B cell (primary cell): ENCODE results near the gene LRTM2. TPM values are rescaled to one million over a fixed set of nuclear protein-coding genes. Genes with fewer than 3 reads are reported as not detected.

Experiments used
- ATAC-seq: fragments of 200-7000 bp; cut with Tn5 transposase; one replicate; pipeline ENCODE4 v1.10.0; 2021; ENCODE audit warnings: low read depth, mild to moderate bottlenecking, moderate number of reproducible peaks, moderate library complexity
- CTCF ChIA-PET: fragments of 350-600 bp; sonication (Branson Sonifier 250); formaldehyde crosslinking; loops from one replicate; lab custom pipeline; 2021; ENCODE audit warnings: antibody characterized with exemption, inconsistent platforms; lab: Charles Lee
- POLR2A ChIA-PET: fragments of 350-600 bp; sonication (Branson Sonifier 250); formaldehyde crosslinking; loops from one replicate; lab custom pipeline; 2021; ENCODE audit warnings: antibody characterized with exemption; lab: Charles Lee
- DNase-seq: peaks from one replicate; pipeline ENCODE4 v3.0.0; 2013
- H2AFZ ChIP-seq: 2 replicates; pipeline ENCODE4 v1.6.1; 2012; ENCODE audit warnings: mild to moderate bottlenecking, low read depth, low read length; ENCODE audit not compliant: insufficient read depth, poor library complexity, severe bottlenecking
- H3K27ac ChIP-seq, 2 donors: 1 replicate in 1 of 2; 2 replicates in 1 of 2; pipeline ENCODE4 v1.5.1; 2012 to 2013; ENCODE audit warnings: low read length in 2 of 2, mild to moderate bottlenecking in 2 of 2, moderate library complexity in 1 of 2
- H3K27me3 ChIP-seq, 4 experiments: fragments of 200-600 bp in 1 of 4; sonication (generic) in 1 of 4; replicated peaks in 1 of 4; 1 replicate in 2 of 4; 2 replicates in 2 of 4; pipeline versions ENCODE4 v1.6.1 to v1.7.0; 2013 to 2016; ENCODE audit warnings: low read length in 3 of 4, mild to moderate bottlenecking in 2 of 4, mixed read lengths in 1 of 4, moderate library complexity in 1 of 4; ENCODE audit not compliant: insufficient read depth in 4 of 4, control insufficient read depth in 3 of 4; ENCODE audit errors: control extremely low read depth in 1 of 4
- H3K36me3 ChIP-seq, 2 experiments: replicated peaks in 1 of 2; 1 replicate in 1 of 2; 2 replicates in 1 of 2; pipeline versions ENCODE4 v1.6.1 to v1.7.1; 2013; ENCODE audit warnings: low read length in 1 of 2; ENCODE audit not compliant: insufficient read depth in 2 of 2, control insufficient read depth in 1 of 2; ENCODE audit errors: control extremely low read depth in 1 of 2, extremely low read depth in 1 of 2
- H3K4me1 ChIP-seq, 2 donors: fragments of 200-600 bp in 1 of 2; sonication (generic) in 1 of 2; 1 replicate in 1 of 2; 2 replicates in 1 of 2; pipeline versions ENCODE4 v1.5.1 to v1.6.1; 2013 to 2017; ENCODE audit warnings: low read length in 2 of 2; ENCODE audit not compliant: control insufficient read depth in 2 of 2, insufficient read depth in 2 of 2
- H3K4me2 ChIP-seq: replicated peaks from 2 replicates; pipeline ENCODE3; 2012; ENCODE audit warnings: mild to moderate bottlenecking, low read depth, low read length; ENCODE audit not compliant: poor library complexity, severe bottlenecking
- H3K4me3 ChIP-seq, 5 experiments: fragments of 200-600 bp in 1 of 5; sonication (generic) in 1 of 5; 1 replicate in 3 of 5; 2 replicates in 2 of 5; pipeline versions ENCODE4 v1.5.1 to v1.7.0; 2011 to 2016; ENCODE audit warnings: low read length in 4 of 5, mild to moderate bottlenecking in 4 of 5, low read depth in 2 of 5, control low read depth in 1 of 5, moderate library complexity in 1 of 5; ENCODE audit not compliant: insufficient read depth in 1 of 5; ENCODE audit errors: control extremely low read depth in 1 of 5, extremely low read depth in 1 of 5
- H3K79me2 ChIP-seq: fragments of 200-600 bp; sonication (generic); one replicate; pipeline ENCODE4 v1.6.0; 2016; ENCODE audit warnings: low read length; ENCODE audit not compliant: control insufficient read depth, insufficient read depth
- H3K9ac ChIP-seq: fragments of 200-600 bp; sonication (generic); 2 replicates; pipeline ENCODE4 v1.6.1; 2017; ENCODE audit warnings: mild to moderate bottlenecking, low read length, moderate library complexity
- H3K9me3 ChIP-seq, 3 donors: one replicate each; pipeline versions ENCODE4 v1.6.1 to v1.7.1; 2013; ENCODE audit warnings: low read length in 2 of 3; ENCODE audit not compliant: control insufficient read depth in 2 of 3, insufficient read depth in 1 of 3; ENCODE audit errors: control extremely low read depth in 1 of 3
- H4K20me1 ChIP-seq: 2 replicates; pipeline ENCODE4 v1.6.0; 2012; ENCODE audit warnings: mild to moderate bottlenecking, low read length; ENCODE audit not compliant: insufficient read depth, control insufficient read depth, poor library complexity, severe bottlenecking
- H3K27ac Mint-ChIP-seq: one replicate; pipeline ENCODE4 v1.8.0; 2021; ENCODE audit warnings: mixed read lengths
- H3K27me3 Mint-ChIP-seq: one replicate; pipeline ENCODE4 v1.8.0; 2021; ENCODE audit warnings: mixed read lengths
- H3K4me1 Mint-ChIP-seq: one replicate; pipeline ENCODE4 v1.8.0; 2021; ENCODE audit warnings: mixed read lengths
- H3K4me3 Mint-ChIP-seq: one replicate; pipeline ENCODE4 v1.8.0; 2021; ENCODE audit warnings: mixed read lengths
- H3K9me3 Mint-ChIP-seq: one replicate; pipeline ENCODE4 v1.8.0; 2022; ENCODE audit warnings: mixed read lengths; ENCODE audit not compliant: insufficient read depth
- CTCF ChIP-seq: fragments of 200-600 bp; IDR thresholded peaks from one replicate; pipeline ENCODE4 v1.8.0; 2022; ENCODE audit warnings: antibody characterized with exemption, mild to moderate bottlenecking
- EZH2 ChIP-seq: IDR thresholded peaks from 2 replicates; pipeline ENCODE4 v1.6.1; 2012; ENCODE audit warnings: borderline replicate concordance, low read depth, mild to moderate bottlenecking, moderate library complexity, low read length; ENCODE audit not compliant: insufficient read depth, poor library complexity, severe bottlenecking
- WGBS: methylation state at CpG from one replicate; pipeline ENCODE4 v1.1.5; 2013; ENCODE audit warnings: missing lambda C conversion rate; ENCODE audit not compliant: insufficient coverage; 5-methylcytosine and 5-hydroxymethylcytosine counted together
- intact Hi-C: fragments of 100-400 bp; cut with micrococcal nuclease; formaldehyde crosslinking; loops from one replicate; pipeline ENCODE4 v1.10.0; 2022
- polyA plus RNA-seq: library from polyadenylated mRNA; depleted of rRNA; stranded (reverse); fragments of >200 nt; gene quantifications from 2 replicates; pipeline ENCODE4 v1.2.3, GENCODE V29; 2012
- total RNA-seq, 2 donors: library from RNA; stranded (reverse); fragments of 120-200 nt in 1 of 2; gene quantifications; 1 replicate in 1 of 2; 2 replicates in 1 of 2; pipeline versions ENCODE4 v1.2.3 to v1.2.4, GENCODE V29; 2013 to 2022

LRTM2 gene
- total and polyA plus RNA-seq, 2 donors (not counting 1 experiment from before 2014, with no cell fraction given) = not detected

- intact Hi-C loops = no loop called here
- CTCF ChIA-PET = interaction anchor here (1.2 kb wide), 1 partner anchor 66 kb away, joined by 3 read pairs; no protein-coding TSS in a partner anchor
Measured at GRCh38 chr12:1873531-1874510, 53.5 kb downstream of the LRTM2 start.

More at GRCh38 chr12:1873531-1874510, 53.5 kb downstream of the LRTM2 start:
- Mint-ChIP-seq H3K4me1 (no peaks in the 10 kb centered on the region), H3K27me3 (peaks cover 24% of the 10 kb centered on the region), H3K4me3 (no peak overlapping the region), H3K9me3 (peaks cover 5% of the 10 kb centered on the region), H3K27ac (no peak overlapping the region)
- POLR2A ChIA-PET = no interaction called here
- WGBS = 88% methylated on average over 4 of the region's 5 CpGs
- Histone ChIP-seq H3K4me3 (no peak overlapping the region), H3K27me3 (no peaks in the 10 kb centered on the region), H3K36me3 (no peaks in the 10 kb centered on the region), H3K79me2 (no peaks in the 10 kb centered on the region), H4K20me1 (no peaks in the 10 kb centered on the region), H3K9ac (no peak overlapping the region), H3K4me2 (no peak overlapping the region), H2AFZ (no peak overlapping the region), H3K9me3 (peaks cover 0 to 15% (median 0%) of the 10 kb centered on the region in 3 donors), H3K4me1 (no peaks in the 10 kb centered on the region), H3K27ac (no peak overlapping the region)
- ATAC-seq (no peak), DNase-seq (no peak)
- TF ChIP-seq EZH2 (no peak), CTCF (no peak)
